ENCODE data around the gene COA6. TPM values are rescaled to one million over a fixed set of nuclear protein-coding genes. Genes with fewer than 3 reads are reported as not detected.

The COA6 gene
- polyA plus RNA-seq, 1 donor (not counting 4 experiments of a cell fraction or from before 2014, with no cell fraction given), result 36.0 TPM

DNA sequence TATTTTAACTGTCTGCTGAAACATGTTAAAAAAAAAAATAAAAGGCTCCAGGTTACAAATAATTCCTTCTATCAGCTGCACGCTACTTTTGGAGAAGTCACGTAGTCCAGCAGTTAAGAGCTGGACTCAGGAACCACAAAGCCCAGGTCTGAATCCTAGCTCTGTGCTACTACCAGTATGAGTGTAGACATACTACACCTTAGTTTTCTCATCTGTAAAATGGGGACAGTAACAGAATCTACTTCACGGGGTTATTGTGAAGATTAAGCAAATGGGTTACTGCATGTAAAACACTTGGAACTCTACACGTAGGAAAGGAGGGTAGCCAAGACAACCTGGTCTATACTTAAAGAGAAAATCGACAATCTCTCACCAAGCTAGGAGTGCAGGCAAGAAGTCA is 57.4 kb downstream of the COA6 start:
- Histone ChIP-seq H3K9me3 (ENCODE audit: control insufficient read depth, low read depth, low read length) (no peaks in the 10 kb centered on the region), H3K4me1 (ENCODE audit: control insufficient read depth, extremely low read depth, insufficient read depth, low read length) (no peaks in the 10 kb centered on the region), H3K4me2 (ENCODE audit: control insufficient read depth, extremely low read depth, insufficient read depth, low read depth, low read length) (no peak overlapping the region), H3K9me1 (ENCODE audit: control insufficient read depth, extremely low read depth, insufficient read depth, low read length) (no peaks in the 10 kb centered on the region), H2AFZ (ENCODE audit: control insufficient read depth, low read length) (no peak overlapping the region), H3K36me3 (ENCODE audit: control insufficient read depth in 2 of 2, extremely low read depth in 1 of 2, insufficient read depth in 2 of 2, low read length in 2 of 2) (peaks cover 9 to 12% of the 10 kb centered on the region in 2 experiments), H3K27me3 (ENCODE audit: control insufficient read depth, extremely low read depth, insufficient read depth, low read length) (no peaks in the 10 kb centered on the region), H4K20me1 (ENCODE audit: control insufficient read depth, extremely low read depth, insufficient read depth, low read length) (no peaks in the 10 kb centered on the region), H3K4me3 (ENCODE audit: control insufficient read depth in 2 of 3, extremely low read depth in 1 of 3, insufficient read depth in 2 of 3, low read depth in 1 of 3, low read length in 3 of 3) (no peak overlapping the region), H3K79me2 (ENCODE audit: control insufficient read depth, insufficient read depth, low read length) (no peaks in the 10 kb centered on the region), H3K27ac (ENCODE audit: control insufficient read depth, insufficient read depth, low read length) (no peak overlapping the region), H3K9ac (ENCODE audit: control insufficient read depth, extremely low read depth, insufficient read depth, low read length) (no peak overlapping the region)
- no peak for TF ChIP-seq EZH2 (IDR thresholded peaks at IDR 0.05; ENCODE audit: low read length)
- TF ChIP-seq, protein P1, sequence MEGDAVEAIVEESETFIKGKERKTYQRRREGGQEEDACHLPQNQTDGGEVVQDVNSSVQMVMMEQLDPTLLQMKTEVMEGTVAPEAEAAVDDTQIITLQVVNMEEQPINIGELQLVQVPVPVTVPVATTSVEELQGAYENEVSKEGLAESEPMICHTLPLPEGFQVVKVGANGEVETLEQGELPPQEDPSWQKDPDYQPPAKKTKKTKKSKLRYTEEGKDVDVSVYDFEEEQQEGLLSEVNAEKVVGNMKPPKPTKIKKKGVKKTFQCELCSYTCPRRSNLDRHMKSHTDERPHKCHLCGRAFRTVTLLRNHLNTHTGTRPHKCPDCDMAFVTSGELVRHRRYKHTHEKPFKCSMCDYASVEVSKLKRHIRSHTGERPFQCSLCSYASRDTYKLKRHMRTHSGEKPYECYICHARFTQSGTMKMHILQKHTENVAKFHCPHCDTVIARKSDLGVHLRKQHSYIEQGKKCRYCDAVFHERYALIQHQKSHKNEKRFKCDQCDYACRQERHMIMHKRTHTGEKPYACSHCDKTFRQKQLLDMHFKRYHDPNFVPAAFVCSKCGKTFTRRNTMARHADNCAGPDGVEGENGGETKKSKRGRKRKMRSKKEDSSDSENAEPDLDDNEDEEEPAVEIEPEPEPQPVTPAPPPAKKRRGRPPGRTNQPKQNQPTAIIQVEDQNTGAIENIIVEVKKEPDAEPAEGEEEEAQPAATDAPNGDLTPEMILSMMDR (optimal IDR thresholded peaks at IDR 0.05 in 1 of 3, IDR thresholded peaks at IDR 0.05 in 1 of 3, conservative IDR thresholded peaks at IDR 0.05 in 1 of 3; ENCODE audit: extremely low read depth in 1 of 3, insufficient read depth in 2 of 3, low read length in 3 of 3), result no peak
- DNase-seq (ENCODE audit: low read depth, low spot score) (no peak), FAIRE-seq (no peak)
- dilution Hi-C loops (cut with MboI; ENCODE audit: extremely low pct_ligation_motif_present, low sequenced_read_pairs), result no loop called here

DNA sequence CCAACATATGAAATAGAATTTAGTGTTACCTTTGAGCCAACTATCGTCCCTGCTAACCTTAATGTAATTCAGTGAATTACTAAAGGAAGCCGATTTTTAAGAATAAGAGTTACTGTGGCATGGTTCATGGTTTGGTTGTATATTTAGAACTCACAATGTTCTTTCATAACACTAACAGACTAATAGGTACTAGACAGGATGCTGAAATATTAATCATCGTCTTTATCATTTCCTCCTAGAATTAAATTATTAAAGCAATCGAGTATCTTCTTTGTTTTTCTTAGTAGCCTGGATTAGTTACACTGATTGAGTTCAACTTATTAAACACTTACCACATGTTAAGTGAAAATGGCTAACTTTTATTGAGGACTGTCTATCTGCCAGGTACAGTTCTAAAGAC is 58.0 kb downstream of the COA6 start:
- Histone ChIP-seq H3K9me3 (ENCODE audit: control insufficient read depth, low read depth, low read length) (no peaks in the 10 kb centered on the region), H3K4me1 (ENCODE audit: control insufficient read depth, extremely low read depth, insufficient read depth, low read length) (no peaks in the 10 kb centered on the region), H3K9me1 (ENCODE audit: control insufficient read depth, extremely low read depth, insufficient read depth, low read length) (no peaks in the 10 kb centered on the region), H3K79me2 (ENCODE audit: control insufficient read depth, insufficient read depth, low read length) (no peaks in the 10 kb centered on the region), H3K36me3 (ENCODE audit: control insufficient read depth in 2 of 2, extremely low read depth in 1 of 2, insufficient read depth in 2 of 2, low read length in 2 of 2) (peaks cover 6 to 12% of the 10 kb centered on the region in 2 experiments), H3K4me2 (ENCODE audit: control insufficient read depth, extremely low read depth, insufficient read depth, low read depth, low read length) (no peak overlapping the region), H3K4me3 (ENCODE audit: control insufficient read depth in 2 of 3, extremely low read depth in 1 of 3, insufficient read depth in 2 of 3, low read depth in 1 of 3, low read length in 3 of 3) (no peak overlapping the region), H3K9ac (ENCODE audit: control insufficient read depth, extremely low read depth, insufficient read depth, low read length) (no peak overlapping the region), H3K27me3 (ENCODE audit: control insufficient read depth, extremely low read depth, insufficient read depth, low read length) (no peaks in the 10 kb centered on the region), H2AFZ (ENCODE audit: control insufficient read depth, low read length) (no peak overlapping the region), H4K20me1 (ENCODE audit: control insufficient read depth, extremely low read depth, insufficient read depth, low read length) (no peaks in the 10 kb centered on the region), H3K27ac (ENCODE audit: control insufficient read depth, insufficient read depth, low read length) (no peak overlapping the region)
- TF ChIP-seq EZH2 (IDR thresholded peaks at IDR 0.05; ENCODE audit: low read length), result no peak
- TF ChIP-seq, protein P1 (optimal IDR thresholded peaks at IDR 0.05 in 1 of 3, IDR thresholded peaks at IDR 0.05 in 1 of 3, conservative IDR thresholded peaks at IDR 0.05 in 1 of 3; ENCODE audit: extremely low read depth in 1 of 3, insufficient read depth in 2 of 3, low read length in 3 of 3), result no peak
- FAIRE-seq, result no peak
- DNase-seq (ENCODE audit: low read depth, low spot score), result no peak
- dilution Hi-C loops (cut with MboI; ENCODE audit: extremely low pct_ligation_motif_present, low sequenced_read_pairs), result no loop called here

Measured in keratinocyte (primary cell).